Stimulated activated CD8-positive, alpha-beta memory T cell treated with anti-CD3 and anti-CD28 coated beads, Interleukin-2, amount 100 ng/mL, for 1 hour (primary cell): ENCODE data around the gene SCAF4.
"Not testable (repeated sequence)": the region's sequence is repeated elsewhere in the genome, so short reads cannot be mapped to it uniquely, and the experiment has no call there.

Experiments
- DNase-seq, 2 donors: peaks; one replicate each; pipeline ENCODE4 v3.0.0-alpha.2; 2020; ENCODE audit warnings: low read depth in 2 of 2

The SCAF4 gene

DNA sequence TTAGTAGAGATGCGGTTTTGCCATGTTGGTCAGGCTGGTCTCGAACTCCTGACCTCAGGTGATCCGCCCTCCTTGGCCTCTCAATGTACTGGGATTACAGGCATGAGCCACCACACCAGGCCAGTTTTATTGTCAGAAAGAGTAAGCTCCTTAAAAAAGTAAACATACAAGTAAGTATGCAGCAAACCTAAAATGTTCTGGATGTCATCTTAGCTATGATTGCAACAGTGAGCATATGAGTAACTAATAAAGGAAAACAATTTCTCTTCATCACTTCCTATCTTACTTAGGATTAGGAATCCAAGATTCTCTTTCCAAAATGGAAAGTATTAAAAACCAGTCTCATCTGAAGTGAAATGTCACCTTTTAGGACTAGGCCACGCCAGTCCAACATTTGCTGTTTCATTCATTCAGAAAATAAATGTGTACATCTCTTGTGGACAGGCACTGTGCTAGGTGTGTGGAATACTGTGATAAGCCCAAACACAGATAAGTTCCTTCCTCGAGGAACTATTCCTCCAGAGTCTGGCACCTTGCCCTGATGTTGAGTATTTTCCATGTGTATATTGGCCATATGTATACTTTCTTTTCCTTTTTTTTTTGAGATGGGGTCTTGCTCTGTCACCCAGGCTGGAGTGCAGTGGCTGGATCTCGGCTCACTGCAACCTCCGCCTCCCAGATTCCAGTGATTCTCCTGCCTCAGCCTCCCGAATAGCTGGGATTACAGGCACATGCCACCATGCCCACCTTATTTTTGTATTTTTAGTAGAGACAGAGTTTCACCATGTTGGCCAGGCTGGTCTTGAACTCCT lies 5.9 kb upstream of the SCAF4 start:
- DNase-seq: not testable (repeated sequence)

DNA sequence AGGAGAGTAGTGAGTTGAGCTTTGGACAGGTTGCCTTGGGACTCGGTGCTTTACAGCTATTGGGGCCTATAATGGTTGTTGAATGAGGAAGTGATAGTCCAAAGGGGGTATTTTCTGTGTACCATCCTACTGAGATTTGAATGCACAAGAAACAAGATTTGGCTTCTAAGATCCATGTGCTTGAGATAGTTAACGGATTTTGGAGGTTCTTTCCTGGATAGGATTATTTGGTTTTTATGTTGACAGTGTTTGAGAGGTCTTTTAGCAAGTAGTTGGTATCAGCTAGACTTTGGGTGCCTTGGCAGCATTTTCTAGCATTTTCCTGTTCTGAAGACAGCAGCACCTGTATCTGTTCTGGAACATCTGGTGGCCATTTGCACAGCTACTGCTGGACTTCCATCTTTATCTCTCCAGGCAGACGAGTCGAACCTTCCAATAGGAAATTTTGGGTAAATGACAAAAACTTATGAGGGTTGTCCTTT lies 3.6 kb upstream of the SCAF4 start:
- DNase-seq: no peak

DNA sequence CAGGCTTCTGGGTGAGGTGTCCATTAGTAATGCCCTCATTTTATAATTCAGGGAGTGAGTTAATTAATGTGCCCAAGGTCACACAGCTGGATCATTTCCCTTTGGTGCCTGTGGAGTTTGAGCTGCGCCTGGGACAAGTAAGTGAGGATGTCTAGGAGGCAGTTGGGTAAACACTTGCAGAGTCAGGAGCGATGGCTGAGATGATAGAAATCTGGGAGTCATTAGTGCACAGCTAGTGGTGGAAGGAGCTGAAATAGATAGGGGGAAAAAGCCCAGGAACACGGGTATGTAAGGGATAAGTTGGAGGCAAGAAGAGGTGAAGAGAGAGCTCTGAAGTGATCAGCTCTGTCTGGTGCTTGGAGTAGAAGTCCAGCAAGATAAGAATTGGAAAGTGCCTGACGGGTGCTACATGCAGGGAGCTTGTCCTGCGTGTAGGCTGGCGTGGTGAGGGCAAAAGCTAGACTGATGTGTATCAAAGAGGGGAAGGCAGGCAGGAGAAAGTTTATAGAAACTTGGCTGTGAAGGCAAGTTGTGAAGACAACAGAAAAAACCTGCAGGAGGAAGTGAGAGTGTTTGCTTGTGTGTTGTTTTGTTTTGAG lies 1.7 kb upstream of the SCAF4 start:
- no peak for DNase-seq

DNA sequence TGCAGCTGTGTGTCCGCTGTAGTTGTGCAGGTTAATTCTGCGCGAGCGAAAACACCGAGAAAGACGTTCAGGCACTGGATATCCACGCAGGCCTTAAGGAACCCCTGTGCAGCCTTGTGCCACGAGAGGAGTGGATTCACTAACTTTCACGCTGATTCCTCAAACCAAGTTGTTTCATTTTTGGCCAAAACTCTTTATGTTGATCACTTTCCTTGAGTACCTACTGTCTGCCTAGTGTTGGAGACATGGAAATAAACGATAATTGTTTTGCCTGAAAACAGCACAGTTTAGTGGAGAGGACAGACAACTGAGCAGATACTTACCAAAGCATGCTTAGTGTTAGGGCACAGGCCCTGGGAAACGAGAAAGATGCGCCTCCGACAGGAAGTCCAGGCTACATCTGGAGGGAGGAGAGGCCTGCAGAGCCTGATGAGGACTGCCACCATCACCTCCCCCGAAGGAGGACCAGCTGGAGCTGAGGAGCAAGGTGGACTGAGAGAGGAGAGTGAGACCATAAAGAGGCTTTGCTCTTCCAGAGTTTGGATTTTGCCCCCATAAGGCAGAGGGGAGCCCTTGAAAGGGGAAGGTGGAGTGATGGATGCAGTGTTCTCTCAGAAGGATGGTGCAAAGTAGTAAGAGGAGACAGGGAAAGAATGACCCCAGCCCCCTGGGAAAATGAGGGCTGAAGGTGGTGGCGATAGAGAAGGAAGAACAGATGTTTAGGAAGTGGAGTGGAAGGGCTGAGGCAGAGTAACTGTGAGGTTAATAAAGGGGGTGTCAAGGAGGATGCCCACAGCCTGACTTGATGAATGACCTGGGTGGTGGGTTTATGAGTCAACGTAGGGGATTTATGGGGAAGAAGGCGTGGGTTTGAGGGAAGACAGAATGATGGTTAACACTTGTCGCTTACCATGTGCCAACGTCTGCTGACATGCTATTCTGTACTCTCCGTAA lies 956 bp upstream of the SCAF4 start:
- no peak for DNase-seq

DNA sequence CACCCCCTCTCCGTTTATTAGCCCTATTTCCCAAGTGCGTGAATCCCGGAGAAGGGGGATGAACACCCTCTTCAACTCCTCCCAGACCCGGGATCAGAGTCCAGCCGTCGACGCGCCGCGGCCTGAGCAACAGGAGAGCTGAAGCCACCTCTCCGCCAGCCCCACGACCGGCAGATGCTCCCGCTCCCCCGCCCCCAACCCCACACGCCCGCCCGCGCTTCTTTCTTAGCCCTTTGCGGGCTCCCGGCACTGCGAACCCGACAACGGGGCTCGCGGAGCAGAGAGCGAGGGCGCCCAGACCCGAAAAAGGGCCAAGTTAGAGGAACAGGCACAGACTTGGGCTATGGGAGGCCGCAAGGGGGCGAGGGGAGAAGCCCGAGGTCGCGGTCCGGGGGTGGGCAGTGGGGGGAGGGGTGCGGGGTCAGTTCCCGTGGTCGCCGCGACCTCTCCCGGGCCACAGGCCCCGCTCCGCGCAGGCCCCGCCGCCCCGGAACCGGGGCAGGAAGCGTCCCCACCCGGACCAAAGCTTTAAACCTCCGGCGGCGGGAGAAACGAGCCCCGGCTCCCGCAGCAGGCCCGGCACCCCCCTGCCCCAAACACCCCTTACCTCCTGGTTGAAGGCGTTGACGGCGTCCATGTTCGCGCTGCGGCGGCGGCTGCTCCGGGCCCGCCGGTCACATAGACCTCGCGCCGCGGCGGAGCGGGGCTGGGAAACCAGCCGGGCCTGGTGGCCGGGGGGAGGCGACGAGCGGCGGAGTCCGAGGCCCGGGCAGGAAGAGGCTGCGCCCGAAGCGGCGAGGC lies 662 bp downstream of the SCAF4 start:
- peak; percentile 1 to 26 for DNase-seq

DNA sequence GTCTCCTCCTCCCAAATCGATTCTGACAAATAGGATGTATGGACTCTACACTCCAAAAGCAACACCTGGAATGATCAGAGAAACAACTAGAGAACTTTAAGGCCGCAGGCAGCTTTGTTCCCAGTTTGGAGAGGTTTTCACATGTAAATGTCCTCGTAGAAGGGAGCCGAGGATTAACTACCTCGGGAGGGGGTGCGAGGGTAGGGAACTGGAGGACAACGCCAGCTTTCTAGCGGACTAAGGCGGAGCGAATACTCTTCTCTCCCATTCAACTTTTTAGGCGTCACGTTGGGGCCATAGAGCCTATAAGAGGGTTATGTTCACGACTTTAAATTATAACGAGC lies 1.2 kb downstream of the SCAF4 start:
- no peak for DNase-seq

DNA sequence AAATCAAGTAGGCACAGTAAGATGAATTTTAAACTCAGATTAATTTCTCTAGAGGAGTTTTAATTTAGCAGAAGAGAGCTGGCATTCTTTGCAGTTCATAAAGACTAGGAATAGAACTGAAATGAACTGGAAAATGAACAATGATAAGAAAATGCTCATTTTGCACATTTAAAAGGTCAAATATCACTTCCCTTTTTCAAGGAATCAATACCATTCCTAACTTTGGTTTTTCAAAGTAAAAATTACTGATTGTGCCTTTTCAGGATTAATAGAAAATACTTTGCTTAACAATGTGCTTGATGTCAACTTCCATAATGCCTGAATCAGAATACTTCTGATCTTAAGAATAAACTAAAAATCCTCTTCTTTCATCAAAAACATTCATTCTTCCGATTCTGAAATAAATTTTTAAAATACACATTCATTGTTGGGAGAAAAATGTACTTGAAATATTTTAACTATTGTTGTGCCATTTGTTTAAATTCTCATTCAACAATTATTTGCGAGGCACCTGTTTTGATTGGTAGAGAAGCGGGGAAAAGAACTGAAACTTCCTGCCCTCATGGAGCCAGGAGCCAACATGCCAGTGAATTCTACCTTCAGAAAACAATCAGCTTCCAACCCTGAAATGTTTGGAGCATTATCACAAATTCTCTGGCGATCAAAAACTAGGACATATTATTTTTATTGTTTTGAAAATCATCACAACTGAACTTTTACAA lies 2.1 kb downstream of the SCAF4 start:
- no peak for DNase-seq

DNA sequence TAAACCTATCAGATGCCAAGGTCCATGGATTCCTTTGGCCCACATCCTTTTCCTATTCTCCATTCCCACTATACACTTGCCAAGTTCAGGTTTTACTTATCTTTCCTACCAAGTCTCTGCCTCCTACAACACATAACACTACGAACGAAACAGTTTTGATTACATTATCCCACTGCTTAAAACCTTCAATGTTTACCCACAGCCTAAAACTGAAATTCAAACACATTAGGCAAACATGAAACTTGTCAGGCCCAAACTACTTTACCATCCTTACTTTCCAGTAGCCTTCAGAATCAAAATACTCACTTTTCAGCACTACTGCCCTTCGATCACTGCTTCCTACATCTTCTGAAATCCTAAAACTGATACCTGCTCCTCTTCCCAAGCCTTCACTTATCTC lies 3.0 kb downstream of the SCAF4 start:
- DNase-seq: no peak

DNA sequence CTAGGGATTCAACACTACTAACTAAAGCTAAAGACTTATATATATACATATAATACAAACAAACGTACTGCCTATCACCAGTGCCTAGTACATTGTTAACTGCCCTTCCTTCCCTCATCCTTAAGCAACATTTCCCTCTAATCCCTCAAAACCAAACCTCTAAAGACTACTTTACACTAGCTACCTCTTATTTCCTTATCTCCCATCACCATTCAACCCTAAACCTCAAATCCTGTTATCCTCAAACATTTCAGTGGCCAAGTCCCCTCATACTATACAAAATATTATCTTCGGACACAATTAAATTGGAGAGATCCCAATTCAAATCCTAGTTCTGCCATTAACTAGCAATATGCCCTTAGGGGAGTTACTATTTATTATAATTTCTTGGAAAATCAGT lies 3.7 kb downstream of the SCAF4 start:
- no peak for DNase-seq

DNA sequence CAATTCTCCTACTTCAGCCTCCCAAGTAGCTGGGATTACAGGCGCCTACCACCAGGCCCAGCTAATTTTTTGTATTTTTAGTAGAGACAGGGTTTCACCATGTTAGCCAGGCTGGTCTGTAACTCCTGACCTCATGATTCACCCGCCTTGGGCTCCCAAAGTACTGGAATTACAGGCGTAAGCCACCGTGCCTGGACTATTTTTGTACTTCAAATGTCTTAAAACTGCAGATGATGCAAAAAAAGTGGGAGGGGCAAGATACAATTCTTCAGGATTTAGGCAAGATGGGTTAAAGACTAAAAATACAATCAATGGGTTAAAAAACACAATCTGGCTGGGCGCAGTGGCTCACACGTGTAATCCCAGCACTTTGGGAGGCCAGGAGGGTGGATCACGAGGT lies 4.7 kb downstream of the SCAF4 start:
- DNase-seq: no peak

DNA sequence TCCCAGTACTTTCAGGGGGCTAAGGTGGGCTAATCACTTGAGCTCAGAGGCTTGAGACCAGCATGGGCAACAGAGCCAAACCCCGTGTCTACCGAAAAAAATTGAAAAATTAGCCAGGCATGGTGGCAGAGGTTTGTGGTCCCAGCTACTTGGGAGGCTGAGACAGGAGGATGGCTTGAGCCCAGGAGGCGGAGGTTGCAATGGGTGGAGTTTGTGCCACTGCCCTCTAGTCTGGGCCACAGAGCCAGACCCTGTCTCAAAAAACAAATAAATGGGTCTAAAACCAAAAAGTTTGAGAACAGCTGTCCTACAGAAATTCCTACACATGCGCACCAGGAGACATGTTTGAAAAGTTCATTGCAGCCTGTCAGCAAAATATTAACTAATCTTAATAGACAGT lies 5.5 kb downstream of the SCAF4 start:
- no peak for DNase-seq

DNA sequence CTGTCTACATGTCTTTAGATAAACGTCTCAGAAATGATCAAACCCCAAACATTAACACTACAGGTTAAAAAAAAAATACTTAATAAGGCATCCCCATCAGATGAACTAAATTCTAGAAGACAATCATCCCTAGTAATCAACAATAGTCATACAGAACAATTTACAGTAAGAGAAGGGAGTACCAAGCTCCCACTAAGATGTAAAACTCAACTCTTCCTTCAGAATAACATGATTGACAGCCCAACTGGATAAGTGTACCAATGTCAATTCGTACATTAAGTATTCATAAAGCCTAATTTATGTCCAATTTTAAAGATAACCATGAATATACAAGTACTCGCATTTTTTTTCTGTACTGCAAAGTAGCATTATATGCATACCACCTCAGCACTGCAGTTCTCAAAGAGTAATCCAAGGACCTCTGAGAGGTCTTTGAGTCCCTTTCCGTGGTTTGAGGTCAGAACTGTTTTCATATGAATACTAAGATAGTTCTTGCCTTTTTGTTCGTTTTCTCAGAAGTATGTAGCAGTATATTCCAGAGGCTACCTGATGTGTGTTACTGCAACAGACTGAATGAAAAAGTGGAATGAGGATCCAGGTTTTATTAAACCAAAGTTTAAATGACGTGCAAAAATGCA lies 6.6 kb downstream of the SCAF4 start:
- DNase-seq: no peak

DNA sequence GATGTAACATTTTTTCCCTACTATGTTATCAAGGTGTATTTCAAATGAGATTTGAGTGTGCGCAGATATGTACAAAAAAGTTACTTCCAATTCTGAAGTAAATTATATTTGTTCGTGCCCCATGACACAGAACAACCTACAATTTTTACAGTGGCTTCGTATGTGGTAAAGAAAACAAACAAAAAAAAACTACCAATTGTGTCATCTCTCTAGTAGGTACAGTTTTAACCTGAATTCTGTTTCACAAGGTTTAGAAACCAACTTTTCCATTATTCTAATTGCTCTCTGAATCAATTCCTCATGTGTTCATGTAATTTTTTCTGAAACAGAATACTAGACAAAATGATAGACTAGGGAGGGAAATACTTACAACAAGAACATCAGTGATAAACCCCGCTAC lies 7.4 kb downstream of the SCAF4 start:
- no peak for DNase-seq

DNA sequence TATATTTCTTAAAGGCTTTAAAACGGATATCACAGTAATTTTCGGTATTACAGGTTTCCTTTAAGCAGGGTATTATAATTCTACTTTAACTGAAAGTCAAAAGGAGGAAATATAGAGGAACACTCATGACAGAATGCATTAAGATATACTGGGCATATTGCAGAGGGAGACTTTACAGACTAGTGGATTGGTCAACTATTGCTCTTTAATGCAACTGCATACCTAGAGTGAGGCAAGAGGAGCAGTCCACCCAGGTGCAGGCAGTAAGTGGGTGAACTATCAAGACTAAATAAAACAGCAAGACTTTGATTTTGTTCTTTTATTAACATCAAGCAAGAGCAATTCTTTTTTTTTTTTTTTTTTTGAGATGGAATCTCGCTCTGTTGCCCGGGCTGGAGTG lies 10.5 kb downstream of the SCAF4 start:
- DNase-seq: no peak

DNA sequence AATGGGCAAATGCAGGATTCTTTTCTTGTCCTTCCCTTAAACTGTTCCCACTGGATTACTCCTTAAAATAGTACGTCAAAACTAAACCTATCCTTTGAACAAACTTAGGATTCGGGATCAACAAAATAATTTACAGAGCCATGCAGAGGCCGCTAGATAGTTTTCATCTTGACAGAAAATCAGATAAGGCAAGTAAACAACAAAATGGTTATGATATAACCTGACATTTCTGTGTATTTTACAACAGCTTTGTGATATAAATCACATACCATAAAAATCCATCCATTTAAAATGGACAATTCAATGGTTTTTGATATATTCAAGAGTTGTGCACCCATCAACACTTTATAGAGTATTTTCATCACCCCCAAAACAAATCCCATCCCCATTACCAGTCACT lies 11.2 kb downstream of the SCAF4 start:
- DNase-seq: no peak

DNA sequence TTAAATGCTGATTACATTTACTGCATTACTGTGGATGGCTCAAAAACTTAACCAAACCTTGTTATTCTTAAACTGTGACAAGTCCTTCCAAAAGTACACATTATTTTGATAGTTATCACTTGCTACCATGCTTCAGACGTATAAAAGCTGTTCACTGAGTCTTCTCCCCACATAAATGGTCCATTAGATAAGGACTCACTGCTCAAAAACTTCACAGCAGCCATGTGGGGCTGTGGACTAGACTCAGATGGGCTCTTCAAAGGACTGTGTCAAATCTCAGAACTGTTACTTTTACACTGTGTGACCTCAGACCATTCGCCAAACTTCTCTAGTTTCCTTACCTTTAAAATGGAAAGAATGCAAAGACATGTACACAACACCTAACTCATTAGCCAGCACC lies 11.6 kb downstream of the SCAF4 start:
- no peak for DNase-seq

DNA sequence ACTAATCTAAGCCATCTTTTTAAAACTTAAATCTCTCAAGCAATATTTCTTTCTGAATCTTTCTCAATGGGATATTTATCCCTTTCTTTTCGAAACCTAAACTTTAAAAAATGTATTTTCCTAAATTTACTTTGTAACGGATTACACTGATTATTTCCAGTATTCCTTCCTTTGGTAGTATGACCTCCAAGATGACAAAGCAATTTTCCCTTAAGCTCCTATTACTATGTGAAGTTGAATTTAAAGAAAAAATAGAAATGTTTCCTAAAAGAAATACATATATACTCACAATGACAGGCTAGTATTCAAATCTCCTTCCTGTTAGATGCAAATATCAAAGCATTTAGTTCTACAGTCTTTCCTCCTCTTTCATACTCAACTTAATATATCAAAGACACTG lies 15.8 kb downstream of the SCAF4 start:
- no peak for DNase-seq

DNA sequence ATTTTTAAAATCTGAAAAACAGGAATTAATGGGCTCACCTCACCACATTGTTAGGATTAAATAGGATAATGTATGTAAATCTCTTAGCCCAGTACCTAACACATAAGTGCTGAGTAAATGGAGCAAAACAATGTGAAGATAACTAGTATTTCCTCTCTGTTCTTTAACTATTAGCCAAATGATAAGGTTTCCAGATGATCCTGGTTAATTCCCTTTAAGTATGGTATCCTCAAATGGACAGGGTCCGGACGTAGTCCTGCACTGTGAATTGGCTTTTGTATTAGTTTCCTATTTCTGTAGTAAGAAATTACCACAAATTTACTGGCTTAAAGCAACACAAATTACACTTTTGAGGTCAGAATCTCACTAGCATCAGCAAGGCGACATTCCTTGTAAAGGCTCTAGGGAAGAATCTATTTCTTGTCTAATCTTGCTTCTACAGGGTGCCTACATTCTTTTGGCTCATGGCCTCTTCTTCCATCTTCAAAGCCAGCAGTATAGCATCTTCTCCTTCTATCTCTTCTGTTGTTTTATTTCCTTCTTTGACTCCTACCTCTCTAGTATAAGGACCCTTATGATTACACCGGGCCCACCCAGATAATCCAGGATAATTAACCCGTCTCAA lies 17.1 kb downstream of the SCAF4 start:
- no peak for DNase-seq

DNA sequence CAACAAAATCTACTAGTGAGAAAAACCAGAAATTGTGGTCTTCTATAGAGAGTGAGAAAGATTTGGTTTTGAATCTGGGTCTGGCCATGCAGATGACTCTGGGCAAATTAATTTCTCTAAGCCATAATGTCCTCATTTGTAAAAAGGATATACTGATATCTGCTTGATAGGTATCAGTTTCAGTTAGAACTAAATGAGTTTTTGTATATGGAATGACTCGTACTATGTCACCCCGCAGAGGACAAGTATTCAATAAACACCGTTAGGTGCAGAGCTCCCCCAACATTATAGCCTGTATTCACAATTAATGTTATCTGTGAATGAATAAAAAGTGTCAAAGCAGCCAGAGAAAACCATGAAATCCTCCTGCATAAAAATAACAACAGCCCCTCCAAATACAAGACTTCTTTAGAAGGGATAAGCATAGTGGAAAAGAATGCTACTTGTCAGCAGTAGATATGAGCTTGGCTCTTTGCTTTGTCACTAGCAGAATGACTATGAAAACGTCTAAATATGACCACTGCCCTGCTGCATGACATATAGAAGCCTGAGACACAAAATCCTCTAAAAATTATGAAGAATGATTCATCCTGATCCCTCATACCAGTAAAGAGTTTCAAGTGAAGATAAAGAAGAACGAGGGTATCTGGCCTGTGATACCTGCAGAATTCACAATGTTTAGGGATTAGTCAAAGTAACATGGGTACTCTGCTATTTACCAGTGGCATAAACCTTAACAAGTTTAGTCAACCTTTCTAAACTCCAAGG lies 17.8 kb downstream of the SCAF4 start:
- no peak for DNase-seq
